ENCODE results near the gene SNTG2.
"Not testable (repeated sequence)": the region's sequence is repeated elsewhere in the genome, so short reads cannot be mapped to it uniquely, and the experiment has no call there.

Gene SNTG2

GRCh38 chr2:950080-950966, at the start of gene SNTG2:
TSS of gene SNTG2 (plus strand) at chr2:950849. CDS start at chr2:950997, 148 bp downstream.
- DNase-seq (ENCODE audit: low read depth, low spot score) = peak; percentile 48

- no peak for DNase-seq (ENCODE audit: low read depth, low spot score)
Observed at GRCh38 chr2:902584-902983, 48.1 kb upstream of the SNTG2 start.

- no peak for DNase-seq (ENCODE audit: low read depth, low spot score)
Observed at GRCh38 chr2:903223-903900, 47.3 kb upstream of the SNTG2 start.

- no peak for DNase-seq (ENCODE audit: low read depth, low spot score)
Observed at GRCh38 chr2:904246-905024, 46.2 kb upstream of the SNTG2 start.

- no peak for DNase-seq (ENCODE audit: low read depth, low spot score)
Observed at GRCh38 chr2:905091-905832, 45.4 kb upstream of the SNTG2 start.

- no peak for DNase-seq (ENCODE audit: low read depth, low spot score)
Observed at GRCh38 chr2:905833-906140, 44.9 kb upstream of the SNTG2 start.

- no peak for DNase-seq (ENCODE audit: low read depth, low spot score)
Observed at GRCh38 chr2:907706-908105, 42.9 kb upstream of the SNTG2 start.

- DNase-seq (ENCODE audit: low read depth, low spot score) = no peak
Observed at GRCh38 chr2:908568-908967, 42.1 kb upstream of the SNTG2 start.

GRCh38 chr2:909764-910379, 40.8 kb upstream of the SNTG2 start:
- DNase-seq (ENCODE audit: low read depth, low spot score) = not testable (repeated sequence)

- no peak for DNase-seq (ENCODE audit: low read depth, low spot score)
Observed at GRCh38 chr2:910698-911097, 40.0 kb upstream of the SNTG2 start.

- no peak for DNase-seq (ENCODE audit: low read depth, low spot score)
Observed at GRCh38 chr2:915979-916378, 34.7 kb upstream of the SNTG2 start.

- DNase-seq (ENCODE audit: low read depth, low spot score) = no peak
Observed at GRCh38 chr2:916935-917334, 33.7 kb upstream of the SNTG2 start.

- no peak for DNase-seq (ENCODE audit: low read depth, low spot score)
Observed at GRCh38 chr2:919672-920071, 31.0 kb upstream of the SNTG2 start.

GRCh38 chr2:920573-920972, 30.1 kb upstream of the SNTG2 start:
- no peak for DNase-seq (ENCODE audit: low read depth, low spot score)

- DNase-seq (ENCODE audit: low read depth, low spot score) = no peak
Observed at GRCh38 chr2:920999-921398, 29.6 kb upstream of the SNTG2 start.

GRCh38 chr2:922185-922584, 28.5 kb upstream of the SNTG2 start:
- no peak for DNase-seq (ENCODE audit: low read depth, low spot score)

- no peak for DNase-seq (ENCODE audit: low read depth, low spot score)
Observed at GRCh38 chr2:923832-924601, 26.6 kb upstream of the SNTG2 start.

GRCh38 chr2:924701-925100, 25.9 kb upstream of the SNTG2 start:
- no peak for DNase-seq (ENCODE audit: low read depth, low spot score)

- no peak for DNase-seq (ENCODE audit: low read depth, low spot score)
Observed at GRCh38 chr2:925309-925708, 25.3 kb upstream of the SNTG2 start.

- no peak for DNase-seq (ENCODE audit: low read depth, low spot score)
Observed at GRCh38 chr2:925711-926110, 24.9 kb upstream of the SNTG2 start.

All from activated naive CD8-positive, alpha-beta T cell treated with anti-CD3 and anti-CD28 coated beads, Interleukin-2, amount 50 U/mL, for 16 hours (primary cell).